Upper lobe of left lung (tissue), 6 donors: ENCODE data around the gene PRAME. TPM values are rescaled to one million over a fixed set of nuclear protein-coding genes. Genes with fewer than 3 reads are reported as not detected.
"Not testable (repeated sequence)": the region's sequence is repeated elsewhere in the genome, so short reads cannot be mapped to it uniquely, and the experiment has no call there.

Experiments
- ATAC-seq, 2 donors: fragments of 200-7000 bp; cut with Tn5 transposase; one replicate each; pipeline ENCODE4 v1.9.1; 2022; ENCODE audit warnings: mild to moderate bottlenecking in 2 of 2, moderate library complexity in 2 of 2; ENCODE audit not compliant: low FRiP score in 2 of 2
- DNase-seq, 2 donors: peaks; one replicate each; pipeline ENCODE4 v3.0.0-alpha.2; 2019 to 2020
- H3K27ac ChIP-seq, 4 donors: fragments of 200-600 bp; sonication (generic); one replicate each; pipeline ENCODE4 v1.5.1; 2016 to 2019
- H3K27me3 ChIP-seq, 4 donors: fragments of 200-600 bp; sonication (generic); one replicate each; pipeline ENCODE4 v1.5.1; 2017 to 2019
- H3K36me3 ChIP-seq, 4 donors: fragments of 200-600 bp; sonication (generic); one replicate each; pipeline ENCODE4 v1.5.1; 2016 to 2019
- H3K4me1 ChIP-seq, 4 donors: fragments of 200-600 bp; sonication (generic); one replicate each; pipeline ENCODE4 v1.5.1; 2018 to 2019
- H3K4me3 ChIP-seq, 4 donors: fragments of 200-600 bp; sonication (generic); one replicate each; pipeline ENCODE4 v1.5.1; 2017 to 2019; ENCODE audit warnings: mild to moderate bottlenecking in 2 of 4, moderate library complexity in 1 of 4
- H3K9me3 ChIP-seq, 4 donors: fragments of 200-600 bp; sonication (generic); one replicate each; pipeline ENCODE4 v1.5.1; 2018 to 2019
- EP300 ChIP-seq, 4 donors: sonication (generic); formaldehyde crosslinking; IDR thresholded peaks; one replicate each; pipeline ENCODE4 v1.5.1; 2017; ENCODE audit warnings: antibody characterized with exemption in 4 of 4, control low read depth in 2 of 4
- POLR2A ChIP-seq, 4 donors: fragments of 450-650 bp; IDR thresholded peaks; one replicate each; pipeline ENCODE4 v1.5.1; 2016 to 2017; ENCODE audit warnings: antibody characterized with exemption in 4 of 4, mild to moderate bottlenecking in 2 of 4
- POLR2AphosphoS5 ChIP-seq, 2 donors: sonication (generic); formaldehyde crosslinking; IDR thresholded peaks; one replicate each; pipeline ENCODE4 v1.5.1; 2017; ENCODE audit warnings: antibody characterized with exemption in 2 of 2
- WGBS, 2 donors: methylation state at CpG; one replicate each; pipeline ENCODE4 v1.1.5; 2017 to 2018; 5-methylcytosine and 5-hydroxymethylcytosine counted together
- total RNA-seq, 6 donors: library from RNA; depleted of rRNA in 4 of 6; stranded (reverse); fragments of >200 nt in 4 of 6; gene quantifications; one replicate each; pipeline versions ENCODE4 v1.1.0 to v1.2.1, GENCODE V29; 2016 to 2021
- TF ChIP-seq, protein P1 (sequence below), 6 experiments: fragments of 450-650 bp in 4 of 6; fragments of 200-600 bp in 2 of 6; sonication (generic) in 2 of 6; IDR thresholded peaks; one replicate each; pipeline ENCODE4 v1.5.1; 2016 to 2019; ENCODE audit warnings: antibody characterized with exemption in 6 of 6
- donor health status: DM: no; HTN: no; CAD: no; lungs with moderate emphysema.
- donor health status: DM: no; HTN: yes; CAD: no; lungs with severe emphysema.

Gene PRAME
- total RNA-seq, 6 donors from 2014 or later: 1.3 to 3.5 TPM; not detected in 4

DNA sequence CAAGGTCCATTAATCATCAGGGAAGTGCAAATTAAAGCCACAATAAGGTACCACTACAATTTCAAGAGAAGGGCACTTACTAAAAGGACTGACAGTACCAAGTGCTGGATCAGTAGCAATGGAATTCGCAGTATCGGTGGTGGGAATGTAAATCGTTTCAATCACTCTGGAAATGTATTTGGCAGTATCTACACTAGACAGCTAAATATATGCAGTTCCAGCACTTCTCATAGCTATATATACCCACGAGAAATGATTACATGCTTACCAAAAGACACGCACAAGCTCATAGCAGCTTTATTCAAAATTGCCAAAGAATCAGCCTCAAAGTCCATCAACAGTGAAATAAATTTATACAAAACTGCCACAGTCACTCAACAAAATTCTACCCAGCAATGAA lies 46.1 kb downstream of the PRAME start:
- DNase-seq (no peak), ATAC-seq (no peak)
- no peak overlapping the region for H3K4me3 ChIP-seq
- peaks cover 0 to 9% (median 2%) of the 10 kb centered on the region in 4 donors for H3K4me1 ChIP-seq
- H3K27me3 ChIP-seq: no peaks in the 10 kb centered on the region
- H3K27ac ChIP-seq: no peak overlapping the region
- H3K36me3 ChIP-seq: no peaks in the 10 kb centered on the region
- 75 to 80% methylated on average over 5 of the region's 5 CpGs for WGBS, 2 donors
- TF ChIP-seq EP300 (IDR thresholded peaks at IDR 0.05): no peak
- TF ChIP-seq, protein P1, sequence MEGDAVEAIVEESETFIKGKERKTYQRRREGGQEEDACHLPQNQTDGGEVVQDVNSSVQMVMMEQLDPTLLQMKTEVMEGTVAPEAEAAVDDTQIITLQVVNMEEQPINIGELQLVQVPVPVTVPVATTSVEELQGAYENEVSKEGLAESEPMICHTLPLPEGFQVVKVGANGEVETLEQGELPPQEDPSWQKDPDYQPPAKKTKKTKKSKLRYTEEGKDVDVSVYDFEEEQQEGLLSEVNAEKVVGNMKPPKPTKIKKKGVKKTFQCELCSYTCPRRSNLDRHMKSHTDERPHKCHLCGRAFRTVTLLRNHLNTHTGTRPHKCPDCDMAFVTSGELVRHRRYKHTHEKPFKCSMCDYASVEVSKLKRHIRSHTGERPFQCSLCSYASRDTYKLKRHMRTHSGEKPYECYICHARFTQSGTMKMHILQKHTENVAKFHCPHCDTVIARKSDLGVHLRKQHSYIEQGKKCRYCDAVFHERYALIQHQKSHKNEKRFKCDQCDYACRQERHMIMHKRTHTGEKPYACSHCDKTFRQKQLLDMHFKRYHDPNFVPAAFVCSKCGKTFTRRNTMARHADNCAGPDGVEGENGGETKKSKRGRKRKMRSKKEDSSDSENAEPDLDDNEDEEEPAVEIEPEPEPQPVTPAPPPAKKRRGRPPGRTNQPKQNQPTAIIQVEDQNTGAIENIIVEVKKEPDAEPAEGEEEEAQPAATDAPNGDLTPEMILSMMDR (IDR thresholded peaks at IDR 0.05): no peak
- no peak for TF ChIP-seq POLR2AphosphoS5 (IDR thresholded peaks at IDR 0.05)
- no peak for TF ChIP-seq POLR2A (IDR thresholded peaks at IDR 0.05)
- H3K9me3 ChIP-seq: peaks cover 0 to 14% (median 7%) of the 10 kb centered on the region in 4 donors

DNA sequence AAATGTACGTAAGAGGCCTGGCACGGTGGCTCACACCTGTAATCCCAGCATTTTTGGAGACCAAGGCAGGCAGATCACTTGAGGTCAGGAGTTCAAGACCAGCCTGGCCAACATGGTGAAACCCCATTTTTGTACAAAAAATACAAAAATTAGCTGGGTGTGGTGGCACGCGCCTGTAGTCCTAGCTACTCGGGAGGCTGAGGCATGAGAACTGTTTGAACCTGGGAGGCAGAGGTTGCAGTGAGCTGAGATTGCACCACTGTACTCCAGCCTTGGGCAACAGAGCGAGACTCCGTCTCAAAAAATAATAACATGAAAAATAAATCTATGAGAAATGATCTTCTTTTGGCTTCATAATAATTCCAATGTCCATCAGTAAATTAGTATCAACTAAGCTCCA lies 48.2 kb downstream of the PRAME start:
- H3K36me3 ChIP-seq, H3K4me3 ChIP-seq, H3K27me3 ChIP-seq, DNase-seq, H3K27ac ChIP-seq, ATAC-seq: not testable (repeated sequence)
- whole genome bisulfite sequencing, 2 donors: 95 to 98% methylated on average over 7 of the region's 7 CpGs
- H3K9me3 ChIP-seq: peaks cover 0 to 14% (median 7%) of the 10 kb centered on the region in 4 donors
- peaks cover 0 to 11% (median 2%) of the 10 kb centered on the region in 4 donors for H3K4me1 ChIP-seq

DNA sequence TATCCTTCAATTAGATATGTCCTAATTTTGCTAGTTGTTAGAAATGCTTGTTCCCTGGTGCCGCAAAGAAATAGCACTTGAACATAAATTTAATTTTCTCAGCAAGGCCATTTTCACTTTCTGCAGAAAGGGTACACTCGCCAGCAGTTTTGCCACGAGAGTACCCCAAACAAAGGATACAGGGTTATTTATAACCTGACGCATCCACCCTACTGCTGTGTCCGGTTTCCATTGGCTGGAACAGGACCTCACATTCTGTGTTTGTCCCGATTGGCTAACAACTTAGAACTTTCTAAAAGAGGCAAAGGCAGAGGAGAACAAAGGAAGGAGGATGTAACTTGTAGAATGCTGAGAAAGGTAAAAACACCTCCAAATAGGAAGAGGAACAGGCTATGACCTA lies 49.2 kb downstream of the PRAME start:
- not testable (repeated sequence) for H3K27me3 ChIP-seq, H3K4me3 ChIP-seq, ATAC-seq, DNase-seq, H3K27ac ChIP-seq, H3K36me3 ChIP-seq
- Histone ChIP-seq H3K4me1 (peaks cover 0 to 11% (median 2%) of the 10 kb centered on the region in 4 donors), H3K9me3 (peaks cover 0 to 14% (median 7%) of the 10 kb centered on the region in 4 donors)
- 96 to 97% methylated on average over 6 of the region's 6 CpGs for WGBS, 2 donors

DNA sequence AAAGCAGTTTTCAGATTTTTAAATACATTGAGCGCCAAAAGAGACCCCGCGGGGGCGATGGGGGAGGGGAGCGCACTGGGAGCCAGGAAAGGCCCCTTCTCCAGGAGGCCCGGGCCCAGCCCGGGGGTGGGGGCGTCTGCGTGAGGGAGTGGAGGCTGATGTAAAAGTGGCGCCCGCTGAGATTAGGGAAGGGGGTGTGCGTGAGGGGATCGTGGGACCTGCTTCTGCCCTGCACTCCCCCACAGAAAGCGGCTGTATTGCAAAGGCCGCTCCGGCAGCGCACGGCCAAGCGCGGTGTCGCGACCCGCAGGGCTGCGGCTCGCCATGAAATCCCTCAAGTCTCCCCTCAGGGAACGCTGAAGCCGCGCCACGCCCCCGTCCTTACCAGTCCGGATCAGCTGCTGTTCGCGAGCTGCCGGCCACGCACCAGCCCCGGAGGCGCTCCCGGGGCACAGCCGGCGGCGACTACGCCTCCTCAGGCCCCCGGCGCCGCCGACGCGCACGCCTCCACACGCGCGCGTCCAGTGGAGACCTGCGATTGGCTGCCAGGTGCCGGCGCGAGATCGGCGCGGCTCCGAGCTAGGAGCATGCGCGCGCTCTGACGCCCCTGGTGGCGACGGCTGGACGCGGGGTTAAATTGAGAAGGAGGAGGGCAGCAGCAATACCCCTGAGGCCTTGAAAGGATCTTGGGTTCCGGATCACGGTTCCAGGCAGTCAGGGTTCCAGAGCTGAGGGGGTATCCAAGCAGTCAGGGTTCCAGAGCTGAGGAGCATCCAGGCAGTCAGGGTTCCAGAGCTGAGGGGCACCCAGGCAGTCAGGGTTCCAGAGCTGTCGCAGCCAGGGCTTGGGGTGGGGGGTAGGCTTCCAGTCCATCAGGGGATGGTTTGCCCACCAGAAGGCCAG lies 50.5 kb downstream of the PRAME start, which contains the start of gene ZNF280B:
ZNF280B (minus strand) TSS at position 469 of the 903 bp plus-strand sequence. CDS start 19,344 bp downstream, outside the sequence.
- ATAC-seq (peak; percentile 65 to 89), DNase-seq (peak; percentile 44 to 95)
- 4 to 5% methylated on average over 27 to 38 of the region's 72 CpGs for WGBS, 2 donors
- Histone ChIP-seq H3K27ac (no peak within 1 kb of the TSS), H3K4me3 (peak within 1 kb of the TSS in 3 of 4 donors; percentile 46 to 61 (median 54)), H3K9me3 (peaks cover 0 to 14% (median 7%) of the 10 kb centered on the region in 4 donors), H3K27me3 (no peaks in the 10 kb centered on the region), H3K4me1 (peaks cover 0 to 11% (median 2%) of the 10 kb centered on the region in 4 donors), H3K36me3 (no peaks in the 10 kb centered on the region)
- TF ChIP-seq, protein P1 (IDR thresholded peaks at IDR 0.05): peak; percentile 1 to 60 (median 36)
- TF ChIP-seq POLR2AphosphoS5 (IDR thresholded peaks at IDR 0.05): no peak

DNA sequence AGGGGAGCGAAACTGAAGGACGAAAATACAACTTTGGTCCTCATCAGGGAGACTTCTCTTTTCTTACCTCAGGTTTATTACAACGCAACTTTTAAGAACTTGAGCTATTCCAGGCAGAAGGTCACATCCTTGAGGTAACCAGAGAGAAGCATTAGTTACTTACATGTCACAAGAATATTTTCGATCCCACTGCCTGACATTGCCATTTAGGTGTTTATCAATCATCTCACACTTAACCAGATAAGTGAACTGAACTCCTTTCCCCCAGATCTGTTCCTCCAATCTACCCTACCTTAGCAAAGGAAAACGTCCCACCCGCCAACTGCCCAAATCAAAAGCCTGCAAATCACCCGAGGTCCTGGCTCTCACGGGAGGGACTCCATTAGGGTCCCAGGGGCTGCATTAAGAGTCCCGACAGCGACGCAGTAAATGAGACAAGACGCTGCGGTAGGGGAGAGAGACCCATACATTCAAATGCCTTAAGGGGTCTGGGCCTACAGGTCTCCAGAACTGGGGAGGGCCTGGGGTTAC lies 51.3 kb downstream of the PRAME start:
- 30 to 36% methylated on average over 13 of the region's 13 CpGs for WGBS, 2 donors
- Histone ChIP-seq H3K27ac (no peak overlapping the region), H3K9me3 (peaks cover 0 to 14% (median 7%) of the 10 kb centered on the region in 4 donors), H3K4me3 (peak overlapping the region in 3 of 4 donors; percentile 46 to 61 (median 54)), H3K27me3 (no peaks in the 10 kb centered on the region), H3K4me1 (peaks cover 0 to 11% (median 2%) of the 10 kb centered on the region in 4 donors), H3K36me3 (no peaks in the 10 kb centered on the region)
- TF ChIP-seq, protein P1 (IDR thresholded peaks at IDR 0.05): no peak
- TF ChIP-seq POLR2AphosphoS5 (IDR thresholded peaks at IDR 0.05) (no peak), EP300 (IDR thresholded peaks at IDR 0.05) (no peak), POLR2A (IDR thresholded peaks at IDR 0.05) (no peak)
- ATAC-seq (no peak), DNase-seq (no peak)
